ENCODE results near the gene CALM1.

GRCh38 chr14:90423166-90423565 is 26.3 kb downstream of the CALM1 start:
- TF ChIP-seq, protein P1, sequence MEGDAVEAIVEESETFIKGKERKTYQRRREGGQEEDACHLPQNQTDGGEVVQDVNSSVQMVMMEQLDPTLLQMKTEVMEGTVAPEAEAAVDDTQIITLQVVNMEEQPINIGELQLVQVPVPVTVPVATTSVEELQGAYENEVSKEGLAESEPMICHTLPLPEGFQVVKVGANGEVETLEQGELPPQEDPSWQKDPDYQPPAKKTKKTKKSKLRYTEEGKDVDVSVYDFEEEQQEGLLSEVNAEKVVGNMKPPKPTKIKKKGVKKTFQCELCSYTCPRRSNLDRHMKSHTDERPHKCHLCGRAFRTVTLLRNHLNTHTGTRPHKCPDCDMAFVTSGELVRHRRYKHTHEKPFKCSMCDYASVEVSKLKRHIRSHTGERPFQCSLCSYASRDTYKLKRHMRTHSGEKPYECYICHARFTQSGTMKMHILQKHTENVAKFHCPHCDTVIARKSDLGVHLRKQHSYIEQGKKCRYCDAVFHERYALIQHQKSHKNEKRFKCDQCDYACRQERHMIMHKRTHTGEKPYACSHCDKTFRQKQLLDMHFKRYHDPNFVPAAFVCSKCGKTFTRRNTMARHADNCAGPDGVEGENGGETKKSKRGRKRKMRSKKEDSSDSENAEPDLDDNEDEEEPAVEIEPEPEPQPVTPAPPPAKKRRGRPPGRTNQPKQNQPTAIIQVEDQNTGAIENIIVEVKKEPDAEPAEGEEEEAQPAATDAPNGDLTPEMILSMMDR (IDR thresholded peaks at IDR 0.05) = no peak
- TF ChIP-seq POLR2A (IDR thresholded peaks at IDR 0.05) = no peak
- no peak for TF ChIP-seq POLR2AphosphoS5 (IDR thresholded peaks at IDR 0.05; ENCODE audit: insufficient read depth in 1 of 2, low read depth in 1 of 2)
